PC-3 (cell line): ENCODE data around the gene COX10. TPM values are rescaled to one million over a fixed set of nuclear protein-coding genes. Genes with fewer than 3 reads are reported as not detected.

Source experiments
- ATAC-seq: fragments of 200-7000 bp; cut with Tn5 transposase; 2 replicates; pipeline ENCODE4 v1.9.1; 2020; ENCODE audit warnings: mild to moderate bottlenecking, moderate library complexity
- BruUV-seq: library from RNA; stranded (reverse); fragments of 400-500 nt; replicated peaks from 2 replicates; lab custom pipeline; 2021; lab: Mats Ljungman, UMichigan
- CTCF ChIA-PET: fragments of 300-600 bp; sonication (Branson Sonifier 250); formaldehyde crosslinking; loops from one replicate; lab custom pipeline; 2022; ENCODE audit warnings: antibody characterized with exemption; lab: Charles Lee
- POLR2A ChIA-PET: fragments of 300-600 bp; sonication (Branson Sonifier 250); formaldehyde crosslinking; loops from one replicate; lab custom pipeline; 2022; ENCODE audit warnings: antibody characterized with exemption; ENCODE audit not compliant: unreplicated experiment; lab: Charles Lee
- DNase-seq: peaks from one replicate; pipeline ENCODE4 v3.0.0-alpha.2; 2015
- H2AFZ ChIP-seq: fragments of 300-600 bp; sonication (generic); 2 replicates; pipeline ENCODE4 v1.6.0; 2016; ENCODE audit warnings: antibody characterized with exemption, low read length
- H3F3A ChIP-seq: fragments of 300-600 bp; sonication (generic); one replicate; pipeline ENCODE4 v1.6.0; 2017; ENCODE audit warnings: antibody characterized with exemption, low read length, control low read depth, mild to moderate bottlenecking; ENCODE audit not compliant: unreplicated experiment
- H3K27ac ChIP-seq: fragments of 300-600 bp; sonication (generic); 2 replicates; pipeline ENCODE4 v1.5.1; 2016; ENCODE audit warnings: mild to moderate bottlenecking, low read length
- H3K27me3 ChIP-seq: fragments of 300-600 bp; sonication (generic); 2 replicates; pipeline ENCODE4 v1.6.1; 2016; ENCODE audit warnings: low read length, mixed read lengths
- H3K36me3 ChIP-seq: fragments of 300-600 bp; sonication (generic); 2 replicates; pipeline ENCODE4 v1.6.1; 2016; ENCODE audit warnings: low read depth, mixed run types, low read length, mixed read lengths
- H3K4me1 ChIP-seq: fragments of 300-600 bp; sonication (generic); 2 replicates; pipeline ENCODE4 v1.5.1; 2016; ENCODE audit warnings: low read length; ENCODE audit not compliant: insufficient read depth
- H3K4me2 ChIP-seq: fragments of 300-600 bp; sonication (generic); 2 replicates; pipeline ENCODE4 v1.6.0; 2016; ENCODE audit warnings: low read length
- H3K4me3 ChIP-seq: fragments of 300-600 bp; sonication (generic); 2 replicates; pipeline ENCODE4 v1.5.1; 2016; ENCODE audit warnings: mild to moderate bottlenecking, low read length, mixed read lengths
- H3K79me2 ChIP-seq: fragments of 300-600 bp; sonication (generic); 2 replicates; pipeline ENCODE4 v1.6.1; 2017; ENCODE audit warnings: low read length, mixed read lengths
- H3K9ac ChIP-seq: fragments of 300-600 bp; sonication (generic); 2 replicates; pipeline ENCODE4 v1.6.0; 2016; ENCODE audit warnings: mild to moderate bottlenecking, low read length
- H3K9me2 ChIP-seq: fragments of 300-600 bp; sonication (generic); replicated peaks from 2 replicates; pipeline ENCODE4 v1.6.1; 2016; ENCODE audit warnings: mixed run types, low read length, mixed read lengths
- H3K9me3 ChIP-seq: fragments of 300-600 bp; sonication (generic); 2 replicates; pipeline ENCODE4 v1.6.1; 2016; ENCODE audit warnings: low read length, mixed read lengths
- H4K20me1 ChIP-seq: fragments of 300-600 bp; sonication (generic); 2 replicates; pipeline ENCODE4 v1.6.1; 2016; ENCODE audit warnings: low read length, mixed read lengths
- CTCF ChIP-seq: fragments of 300-600 bp; sonication (generic); conservative IDR thresholded peaks from 2 replicates; pipeline ENCODE4 v1.5.1; 2017; ENCODE audit warnings: antibody characterized with exemption, low read depth, mild to moderate bottlenecking, low read length
- EZH2 ChIP-seq: fragments of 300-600 bp; sonication (generic); IDR thresholded peaks from one replicate; pipeline ENCODE4 v1.6.1; 2017; ENCODE audit warnings: antibody characterized with exemption, mild to moderate bottlenecking, low read length; ENCODE audit not compliant: unreplicated experiment
- EZH2phosphoT487 ChIP-seq: fragments of 300-600 bp; sonication (generic); IDR thresholded peaks from 2 replicates; pipeline ENCODE4 v1.6.1; 2018; ENCODE audit warnings: mild to moderate bottlenecking, antibody characterized with exemption, low read length, borderline replicate concordance
- intact Hi-C: fragments of 100-400 bp; cut with micrococcal nuclease; formaldehyde crosslinking; loops from 2 replicates; pipeline ENCODE4 v1.9.0; 2023
- total RNA-seq: library from RNA; depleted of rRNA; stranded (reverse); fragments of >200 nt; gene quantifications from 2 replicates; pipeline ENCODE4 v1.2.3, GENCODE V29; 2014

Gene COX10
- total RNA-seq, 1 experiment from 2014 or later = 34.7 TPM

GRCh38 chr17:14080847-14081251 is 11.5 kb downstream of the COX10 start:
- ChIA-PET POLR2A (no interaction called here), CTCF (no interaction called here)
- TF ChIP-seq EZH2phosphoT487 (no peak), EZH2 (no peak), CTCF (no peak)
- no TSS peak for BruUV-seq
- H3K4me2 ChIP-seq = no peak overlapping the region
- no peak overlapping the region for H3K9ac ChIP-seq
- intact Hi-C loops = no loop called here
- peaks cover 23% of the 10 kb centered on the region for H3K79me2 ChIP-seq
- H3K9me3 ChIP-seq = no peaks in the 10 kb centered on the region
- H3K9me2 ChIP-seq = no peaks in the 10 kb centered on the region
- H3F3A ChIP-seq = no peaks in the 10 kb centered on the region
- no peak for ATAC-seq
- no peak for DNase-seq
- H3K27me3 ChIP-seq = no peaks in the 10 kb centered on the region
- no peak overlapping the region for H3K27ac ChIP-seq
- H3K36me3 ChIP-seq = peaks cover 22% of the 10 kb centered on the region; the same call in 1 of the 2 replicates
- H2AFZ ChIP-seq = no peak overlapping the region
- 0 out of 2 replicates have a peak, but pooled peaks cover 10% of the 10 kb centered on the region for H4K20me1 ChIP-seq
- no peaks in the 10 kb centered on the region for H3K4me1 ChIP-seq
- H3K4me3 ChIP-seq = no peak overlapping the region

- H3K9me3 ChIP-seq = no peaks in the 10 kb centered on the region
- CTCF ChIA-PET = no interaction called here
- intact Hi-C loops = no loop called here
These were observed 13.5 kb downstream of the COX10 start for GRCh38 chr17:14082848-14083247.

More at GRCh38 chr17:14082848-14083247, 13.5 kb downstream of the COX10 start:
- no TSS peak for BruUV-seq
- Histone ChIP-seq H4K20me1 (0 out of 2 replicates have a peak, but pooled peaks cover 10% of the 10 kb centered on the region), H3K27ac (no peak overlapping the region), H3K9me2 (no peaks in the 10 kb centered on the region), H3K4me1 (no peaks in the 10 kb centered on the region), H3K27me3 (no peaks in the 10 kb centered on the region), H3K4me2 (no peak overlapping the region), H3K36me3 (peaks cover 10% of the 10 kb centered on the region; the same call in 1 of the 2 replicates), H3K79me2 (peaks cover 34% of the 10 kb centered on the region), H2AFZ (no peak overlapping the region), H3K4me3 (no peak overlapping the region), H3F3A (no peaks in the 10 kb centered on the region), H3K9ac (no peak overlapping the region)
- TF ChIP-seq EZH2 (no peak), EZH2phosphoT487 (no peak), CTCF (no peak)
- POLR2A ChIA-PET = no interaction called here
- ATAC-seq = no peak
- no peak for DNase-seq
